ENCODE results near the gene BPIFA3. TPM values are rescaled to one million over a fixed set of nuclear protein-coding genes. Genes with fewer than 3 reads are reported as not detected.

BPIFA3 gene
- total RNA-seq, 1 experiment from 2014 or later, result not detected

DNA sequence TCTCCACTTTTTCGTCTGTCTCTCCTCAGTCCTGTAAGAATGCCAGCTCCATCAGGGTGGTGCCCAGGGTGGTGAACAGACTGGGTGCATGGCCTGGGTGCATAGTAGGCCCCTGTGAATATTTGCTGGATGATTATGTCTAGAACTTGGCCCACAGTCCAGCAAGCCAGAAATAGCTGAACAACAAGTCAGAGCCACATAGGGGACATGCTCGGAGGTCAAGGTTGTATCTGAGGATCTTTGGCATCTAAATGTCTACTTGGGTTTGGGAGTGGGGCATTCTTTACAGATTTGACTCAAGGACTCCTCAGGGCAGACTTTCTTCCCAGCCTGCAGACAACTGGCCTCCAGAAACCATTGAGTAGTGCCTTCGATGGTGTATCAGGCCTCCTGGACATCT is 18.1 kb upstream of the BPIFA3 start:
- no peaks in the 10 kb centered on the region for H3K36me3 Mint-ChIP-seq (ENCODE audit: insufficient read depth, unreplicated experiment)
- CTCF ChIA-PET, result interaction anchor here (1.1 kb wide), 1 partner anchor 9 kb away, joined by 3 read pairs; no protein-coding TSS in a partner anchor
- no peaks in the 10 kb centered on the region for H3K4me1 Mint-ChIP-seq (ENCODE audit: low read depth, unreplicated experiment)
- BruUV-seq (replicated peaks), result no TSS peak
- TF ChIP-seq, protein P1, sequence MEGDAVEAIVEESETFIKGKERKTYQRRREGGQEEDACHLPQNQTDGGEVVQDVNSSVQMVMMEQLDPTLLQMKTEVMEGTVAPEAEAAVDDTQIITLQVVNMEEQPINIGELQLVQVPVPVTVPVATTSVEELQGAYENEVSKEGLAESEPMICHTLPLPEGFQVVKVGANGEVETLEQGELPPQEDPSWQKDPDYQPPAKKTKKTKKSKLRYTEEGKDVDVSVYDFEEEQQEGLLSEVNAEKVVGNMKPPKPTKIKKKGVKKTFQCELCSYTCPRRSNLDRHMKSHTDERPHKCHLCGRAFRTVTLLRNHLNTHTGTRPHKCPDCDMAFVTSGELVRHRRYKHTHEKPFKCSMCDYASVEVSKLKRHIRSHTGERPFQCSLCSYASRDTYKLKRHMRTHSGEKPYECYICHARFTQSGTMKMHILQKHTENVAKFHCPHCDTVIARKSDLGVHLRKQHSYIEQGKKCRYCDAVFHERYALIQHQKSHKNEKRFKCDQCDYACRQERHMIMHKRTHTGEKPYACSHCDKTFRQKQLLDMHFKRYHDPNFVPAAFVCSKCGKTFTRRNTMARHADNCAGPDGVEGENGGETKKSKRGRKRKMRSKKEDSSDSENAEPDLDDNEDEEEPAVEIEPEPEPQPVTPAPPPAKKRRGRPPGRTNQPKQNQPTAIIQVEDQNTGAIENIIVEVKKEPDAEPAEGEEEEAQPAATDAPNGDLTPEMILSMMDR (IDR thresholded peaks at IDR 0.05; ENCODE audit: unreplicated experiment), result no peak
- no peaks in the 10 kb centered on the region for H3K9me3 Mint-ChIP-seq (ENCODE audit: low read depth, unreplicated experiment)
- H3K4me3 Mint-ChIP-seq (ENCODE audit: low read depth, unreplicated experiment), result no peak overlapping the region
- intact Hi-C loops (cut with micrococcal nuclease; ENCODE audit: unreplicated experiment), result no loop called here
- H3K27ac Mint-ChIP-seq (ENCODE audit: unreplicated experiment), result no peak overlapping the region
- no peak for DNase-seq
- peaks cover 84% of the 10 kb centered on the region for H3K27me3 Mint-ChIP-seq (ENCODE audit: unreplicated experiment)

DNA sequence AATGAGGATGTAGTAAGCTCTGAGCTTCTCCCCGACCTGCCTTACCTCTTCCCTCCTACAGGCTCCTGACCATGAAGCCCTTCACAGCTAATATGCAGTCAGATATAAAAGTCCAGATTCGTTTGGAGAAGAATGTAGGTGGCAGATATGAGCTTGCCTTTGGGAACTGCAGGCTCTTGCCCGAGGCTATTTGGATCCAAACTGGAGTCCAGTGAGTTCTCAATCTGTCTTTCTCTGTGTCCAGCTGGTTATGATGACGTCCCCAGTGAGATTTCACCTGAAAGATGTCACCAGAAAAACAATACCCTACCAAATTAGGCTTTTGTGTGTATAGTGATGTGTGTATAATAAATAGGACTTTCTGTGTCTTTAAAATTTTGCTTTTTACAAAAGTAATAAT is 14.7 kb upstream of the BPIFA3 start:
- BruUV-seq (replicated peaks), result no TSS peak
- intact Hi-C loops (cut with micrococcal nuclease; ENCODE audit: unreplicated experiment), result no loop called here
- Mint-ChIP-seq H3K27ac (ENCODE audit: unreplicated experiment) (no peak overlapping the region), H3K27me3 (ENCODE audit: unreplicated experiment) (peaks cover 90% of the 10 kb centered on the region), H3K4me3 (ENCODE audit: low read depth, unreplicated experiment) (no peak overlapping the region), H3K36me3 (ENCODE audit: insufficient read depth, unreplicated experiment) (no peaks in the 10 kb centered on the region), H3K4me1 (ENCODE audit: low read depth, unreplicated experiment) (no peaks in the 10 kb centered on the region), H3K9me3 (ENCODE audit: low read depth, unreplicated experiment) (no peaks in the 10 kb centered on the region)
- CTCF ChIA-PET, result interaction anchor here (0.7 kb wide), 2 partner anchors 9 to 218 kb away, joined by 4 to 5 read pairs; no protein-coding TSS in a partner anchor
- TF ChIP-seq, protein P1 (IDR thresholded peaks at IDR 0.05; ENCODE audit: unreplicated experiment), result no peak
- DNase-seq, result no peak

DNA sequence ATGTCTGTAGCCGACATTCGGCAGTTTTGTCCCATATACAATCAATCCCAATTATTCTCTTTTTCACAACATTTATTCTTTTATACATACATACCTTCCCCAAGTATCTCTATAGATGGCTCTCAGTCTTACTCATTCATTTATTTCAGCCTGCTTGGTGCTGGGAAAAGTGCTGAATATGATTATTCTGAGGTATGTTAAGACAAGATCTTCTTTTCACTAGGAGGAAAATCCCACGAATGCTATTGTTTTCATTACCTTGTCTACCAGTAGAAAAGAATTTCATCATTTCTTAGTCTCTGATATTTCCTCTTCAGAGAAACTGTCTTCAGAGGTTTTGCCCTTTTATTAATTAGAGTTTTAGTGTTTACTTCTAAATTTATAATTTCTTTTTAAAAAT is 13.7 kb upstream of the BPIFA3 start:
- Mint-ChIP-seq H3K27ac (ENCODE audit: unreplicated experiment) (no peak overlapping the region), H3K36me3 (ENCODE audit: insufficient read depth, unreplicated experiment) (no peaks in the 10 kb centered on the region), H3K27me3 (ENCODE audit: unreplicated experiment) (peaks cover 92% of the 10 kb centered on the region), H3K4me3 (ENCODE audit: low read depth, unreplicated experiment) (no peak overlapping the region), H3K4me1 (ENCODE audit: low read depth, unreplicated experiment) (no peaks in the 10 kb centered on the region), H3K9me3 (ENCODE audit: low read depth, unreplicated experiment) (no peaks in the 10 kb centered on the region)
- no TSS peak for BruUV-seq (replicated peaks)
- TF ChIP-seq, protein P1 (IDR thresholded peaks at IDR 0.05; ENCODE audit: unreplicated experiment), result no peak
- intact Hi-C loops (cut with micrococcal nuclease; ENCODE audit: unreplicated experiment), result no loop called here
- no peak for DNase-seq
- CTCF ChIA-PET, result no interaction called here

DNA sequence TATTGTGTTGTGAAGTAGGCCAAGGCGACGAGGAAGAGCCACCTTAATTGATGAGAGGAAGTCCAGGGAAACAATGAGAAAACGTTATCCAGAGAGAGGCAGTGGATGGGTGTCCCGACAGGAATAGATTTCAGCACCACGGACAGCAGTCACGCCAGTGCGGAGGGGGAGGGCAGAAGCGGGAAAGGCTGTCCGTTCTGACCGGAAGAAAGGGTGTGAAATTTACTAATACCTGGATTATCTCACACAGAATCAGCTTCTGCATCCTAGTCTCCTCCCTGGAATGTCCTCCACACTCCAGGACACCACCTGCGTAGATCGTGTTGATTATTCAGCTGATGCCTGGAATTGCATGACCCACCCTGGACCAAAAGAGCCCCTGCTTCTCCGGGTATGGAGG is 7.4 kb upstream of the BPIFA3 start:
- peaks cover 8% of the 10 kb centered on the region for H3K4me1 Mint-ChIP-seq (ENCODE audit: low read depth, unreplicated experiment)
- peaks cover 99% of the 10 kb centered on the region for H3K27me3 Mint-ChIP-seq (ENCODE audit: unreplicated experiment)
- no peaks in the 10 kb centered on the region for H3K36me3 Mint-ChIP-seq (ENCODE audit: insufficient read depth, unreplicated experiment)
- no TSS peak for BruUV-seq (replicated peaks)
- DNase-seq, result peak; percentile 89
- no peak overlapping the region for H3K27ac Mint-ChIP-seq (ENCODE audit: unreplicated experiment)
- intact Hi-C loops (cut with micrococcal nuclease; ENCODE audit: unreplicated experiment), result loop anchor here (2.0 kb wide), 1 partner anchor 307 kb away; no protein-coding TSS in a partner anchor
- CTCF ChIA-PET, result interaction anchor here (1.2 kb wide), 1 partner anchor 114 kb away, joined by 3 read pairs; no protein-coding TSS in a partner anchor
- TF ChIP-seq, protein P1 (IDR thresholded peaks at IDR 0.05; ENCODE audit: unreplicated experiment), result no peak
- no peak overlapping the region for H3K4me3 Mint-ChIP-seq (ENCODE audit: low read depth, unreplicated experiment)
- no peaks in the 10 kb centered on the region for H3K9me3 Mint-ChIP-seq (ENCODE audit: low read depth, unreplicated experiment)

Data from Calu3 (cell line).